HCT116 (cell line): ENCODE data around the gene PCDH10. TPM values are rescaled to one million over a fixed set of nuclear protein-coding genes. Genes with fewer than 3 reads are reported as not detected.

Source experiments
- ATAC-seq: fragments of 200-7000 bp; cut with Tn5 transposase; 2 replicates; pipeline ENCODE4 v1.9.1; 2020; ENCODE audit warnings: mild to moderate bottlenecking, moderate library complexity
- BruUV-seq: library from RNA; stranded (reverse); fragments of 400-500 nt; replicated peaks from 2 replicates; lab custom pipeline; 2021; lab: Mats Ljungman, UMichigan
- CTCF ChIA-PET: fragments of 300-600 bp; sonication (Branson Sonifier 250); formaldehyde crosslinking; loops from one replicate; lab custom pipeline; 2021; ENCODE audit warnings: antibody characterized with exemption; lab: Charles Lee
- POLR2A ChIA-PET: fragments of 300-600, 350-600 bp; sonication (Branson Sonifier 250); formaldehyde crosslinking; loops from one replicate; lab custom pipeline; 2021; ENCODE audit warnings: antibody characterized with exemption; lab: Charles Lee
- RAD21 ChIA-PET, 2 experiments: fragments of 300-600 bp; sonication (Branson Sonifier 250); formaldehyde crosslinking; loops; one replicate each; lab custom pipeline; 2023; ENCODE audit warnings: low total read pairs in 2 of 2; ENCODE audit not compliant: uncharacterized antibody in 2 of 2, unreplicated experiment in 2 of 2, low non-redundant PET in 1 of 2; lab: Charles Lee
- DNase-seq: peaks from one replicate; pipeline ENCODE4 v3.0.0-alpha.2; 2010; ENCODE audit warnings: low read depth, low spot score
- H2AFZ ChIP-seq: fragments of 200-600 bp; shearing (Covaris generic), sonication (generic); 2 replicates; pipeline ENCODE4 v1.6.1; 2017; ENCODE audit warnings: low read depth, mixed run types, mixed read lengths, antibody characterized with exemption, low read length; ENCODE audit not compliant: poor library complexity, severe bottlenecking
- H3K27ac ChIP-seq: 2 replicates; pipeline ENCODE4 v1.5.1; 2012; ENCODE audit warnings: low read depth, low read length
- H3K27me3 ChIP-seq: fragments of 200-600 bp; sonication (generic); 2 replicates; pipeline ENCODE4 v1.6.1; 2016; ENCODE audit warnings: mixed run types, low read length, mixed read lengths; ENCODE audit not compliant: insufficient read depth
- H3K36me3 ChIP-seq, 2 experiments: fragments of 200-500 bp in 1 of 2; fragments of 200-600 bp in 1 of 2; sonication (Bioruptor generic) in 1 of 2; sonication (generic) in 1 of 2; 2 replicates each; pipeline versions ENCODE4 v1.5.1 to v1.6.1; 2014 to 2016; ENCODE audit warnings: low read length in 2 of 2, inconsistent platforms in 1 of 2, mixed read lengths in 1 of 2, mixed run types in 1 of 2; ENCODE audit not compliant: insufficient read depth in 2 of 2, control insufficient read depth in 1 of 2
- H3K4me1 ChIP-seq, 2 experiments: fragments of 200-600 bp in 1 of 2; sonication (generic) in 1 of 2; 2 replicates each; pipeline versions ENCODE4 v1.5.1 to v1.6.1; 2012 to 2017; ENCODE audit warnings: low read length in 2 of 2, inconsistent platforms in 1 of 2, mild to moderate bottlenecking in 1 of 2, mixed read lengths in 1 of 2, mixed run types in 1 of 2, moderate library complexity in 1 of 2; ENCODE audit not compliant: insufficient read depth in 2 of 2, control insufficient read depth in 1 of 2
- H3K4me2 ChIP-seq: fragments of 200-600 bp; sonication (generic); 2 replicates; pipeline ENCODE4 v1.6.1; 2017; ENCODE audit warnings: mixed run types, low read length, mixed read lengths
- H3K4me3 ChIP-seq, 2 experiments: fragments of 200-600 bp in 1 of 2; sonication (generic) in 1 of 2; replicated peaks in 1 of 2; 2 replicates each; pipeline ENCODE4 v1.5.1; 2011 to 2016; ENCODE audit warnings: low read length in 2 of 2, control low read depth in 1 of 2, low read depth in 1 of 2, mild to moderate bottlenecking in 1 of 2, mixed read lengths in 1 of 2, mixed run types in 1 of 2
- H3K79me2 ChIP-seq: fragments of 200-600 bp; sonication (generic); 2 replicates; pipeline ENCODE4 v1.6.1; 2017; ENCODE audit warnings: mild to moderate bottlenecking, mixed run types, low read length, moderate library complexity, mixed read lengths; ENCODE audit not compliant: insufficient read depth
- H3K9ac ChIP-seq: fragments of 200-600 bp; sonication (generic); 2 replicates; pipeline ENCODE4 v1.6.1; 2016; ENCODE audit warnings: low read length, mixed read lengths
- H3K9me2 ChIP-seq: fragments of 200-600 bp; sonication (generic), shearing (Covaris generic); 2 replicates; pipeline ENCODE4 v1.6.1; 2017; ENCODE audit warnings: mixed run types, mild to moderate bottlenecking, moderate library complexity; ENCODE audit not compliant: insufficient read depth
- H3K9me3 ChIP-seq, 2 experiments: fragments of 200-500 bp in 1 of 2; fragments of 200-600 bp in 1 of 2; sonication (Bioruptor generic) in 1 of 2; sonication (generic) in 1 of 2; 2 replicates each; pipeline ENCODE4 v1.6.1; 2014 to 2017; ENCODE audit warnings: low read length in 2 of 2, mixed read lengths in 2 of 2, inconsistent platforms in 1 of 2, low read depth in 1 of 2, mild to moderate bottlenecking in 1 of 2, mixed run types in 1 of 2, moderate library complexity in 1 of 2; ENCODE audit not compliant: control insufficient read depth in 1 of 2, insufficient read depth in 1 of 2
- H4K20me1 ChIP-seq: fragments of 200-600 bp; sonication (generic), shearing (Covaris generic); 2 replicates; pipeline ENCODE4 v1.6.1; 2017; ENCODE audit warnings: mixed run types, mild to moderate bottlenecking, moderate library complexity; ENCODE audit not compliant: insufficient read depth
- CEBPB ChIP-seq: IDR thresholded peaks from 2 replicates; pipeline ENCODE4 v1.6.1; 2012; ENCODE audit warnings: low read depth
- CTCF ChIP-seq, 3 experiments: fragments of 200-600 bp in 1 of 3; sonication (generic) in 1 of 3; IDR thresholded peaks in 2 of 3; conservative IDR thresholded peaks in 1 of 3; 2 replicates each; pipeline ENCODE4 v1.5.1; 2012 to 2017; ENCODE audit warnings: low read depth in 2 of 3, low read length in 2 of 3, antibody characterized with exemption in 1 of 3, borderline replicate concordance in 1 of 3, control low read depth in 1 of 3, mild to moderate bottlenecking in 1 of 3, mixed read lengths in 1 of 3, mixed run types in 1 of 3, moderate library complexity in 1 of 3; ENCODE audit not compliant: insufficient read depth in 1 of 3
- EZH2 ChIP-seq: fragments of 200-600 bp; sonication (generic); IDR thresholded peaks from 2 replicates; pipeline ENCODE4 v1.6.1; 2017; ENCODE audit warnings: antibody characterized with exemption, mixed run types
- EZH2phosphoT487 ChIP-seq: fragments of 200-600 bp; IDR thresholded peaks from 2 replicates; pipeline ENCODE4 v1.6.1; 2018; ENCODE audit warnings: antibody characterized with exemption, borderline replicate concordance
- FOSL1 ChIP-seq: IDR thresholded peaks from 2 replicates; pipeline ENCODE4 v1.6.1; 2012; ENCODE audit warnings: low read depth
- POLR2A ChIP-seq: IDR thresholded peaks from 2 replicates; pipeline ENCODE4 v1.7.0; 2011; ENCODE audit warnings: borderline replicate concordance; ENCODE audit not compliant: insufficient read depth, insufficient read length; ENCODE audit errors: extremely low read depth
- RAD21 ChIP-seq: IDR thresholded peaks from 2 replicates; pipeline ENCODE4 v1.6.1; 2012; ENCODE audit warnings: low read depth, mild to moderate bottlenecking
- SIN3A ChIP-seq: IDR thresholded peaks from 2 replicates; pipeline ENCODE4 v1.6.1; 2012; ENCODE audit warnings: low read depth
- TCF7L2 ChIP-seq: IDR thresholded peaks from 2 replicates; pipeline ENCODE4 v1.7.0; 2011; ENCODE audit warnings: borderline replicate concordance, inconsistent platforms; ENCODE audit not compliant: insufficient read depth, insufficient read length; ENCODE audit errors: extremely low read depth
- YY1 ChIP-seq: IDR thresholded peaks from 2 replicates; pipeline ENCODE4 v1.6.1; 2011; ENCODE audit warnings: low read length, low read depth, moderate library complexity, mild to moderate bottlenecking; ENCODE audit not compliant: insufficient replicate concordance; ENCODE audit errors: extremely low read depth
- ZBTB33 ChIP-seq: IDR thresholded peaks from 2 replicates; pipeline ENCODE4 v1.6.1; 2011; ENCODE audit warnings: mild to moderate bottlenecking, low read length, moderate library complexity; ENCODE audit not compliant: insufficient replicate concordance; ENCODE audit errors: extremely low read depth
- ZFX ChIP-seq: fragments of 450-650 bp; IDR thresholded peaks from 2 replicates; pipeline ENCODE4 v1.6.1; 2017
- intact Hi-C: fragments of 100-400 bp; cut with micrococcal nuclease; formaldehyde crosslinking; loops from 2 replicates; pipeline ENCODE4 v1.10.0; 2022
- total RNA-seq: library from RNA; stranded (reverse); gene quantifications from one replicate; pipeline ENCODE4 v1.2.1, GENCODE V29; 2021; ENCODE audit not compliant: unreplicated experiment
- TF ChIP-seq, protein P1 (sequence below): IDR thresholded peaks from 2 replicates; pipeline ENCODE4 v1.6.1; 2012; ENCODE audit warnings: low read depth

The PCDH10 gene
- total RNA-seq, 1 experiment from 2014 or later = not detected

GRCh38 chr4:133190098-133190497 lies 41.0 kb downstream of the PCDH10 start (continued):
- TF ChIP-seq CTCF (IDR thresholded peaks at IDR 0.05 in 2 of 3, conservative IDR thresholded peaks at IDR 0.05 in 1 of 3; ENCODE audit: borderline replicate concordance in 1 of 3, insufficient read depth in 1 of 3, low read depth in 2 of 3, low read length in 2 of 3) = no peak
- TF ChIP-seq ZBTB33 = no peak
- TF ChIP-seq CEBPB = no peak

DNA sequence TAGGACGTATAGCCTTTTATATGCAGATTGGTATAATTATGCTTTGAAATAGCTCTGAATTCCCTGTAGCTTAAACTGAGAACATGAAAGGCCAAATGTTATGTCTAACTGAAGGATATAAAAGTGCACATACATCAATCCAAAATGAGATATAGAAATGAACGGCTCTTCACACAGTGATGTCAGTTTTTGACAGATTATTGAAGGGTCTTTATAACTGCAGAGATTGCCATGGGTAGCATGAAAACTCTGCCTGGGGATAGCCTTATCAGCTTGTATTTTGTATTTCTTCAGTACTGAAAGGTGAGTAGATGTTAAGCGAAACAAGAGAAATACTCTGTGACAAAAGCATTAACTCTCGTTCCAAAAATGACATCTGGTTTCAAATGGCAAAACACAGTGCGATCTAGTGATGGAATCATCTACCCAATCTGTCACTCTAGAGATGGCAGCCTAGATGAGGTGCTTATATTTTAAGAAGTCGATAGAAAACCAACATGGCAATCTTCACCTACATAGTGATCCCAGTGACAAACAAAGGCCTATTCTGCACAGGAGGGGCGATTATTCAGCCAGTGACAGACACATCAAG lies 59.7 kb downstream of the PCDH10 start:
- Histone ChIP-seq H3K27ac (no peak overlapping the region), H3K79me2 (no peaks in the 10 kb centered on the region), H3K4me2 (no peak overlapping the region), H3K9ac (no peak overlapping the region), H3K36me3 (no peaks in the 10 kb centered on the region), H3K27me3 (no peaks in the 10 kb centered on the region), H3K4me1 (no peaks in the 10 kb centered on the region), H2AFZ (no peak overlapping the region), H3K4me3 (no peak overlapping the region), H3K9me2 (no peaks in the 10 kb centered on the region), H3K9me3 (no peaks in the 10 kb centered on the region), H4K20me1 (no peaks in the 10 kb centered on the region)
- intact Hi-C loops = no loop called here
- no TSS peak for BruUV-seq
- no peak for DNase-seq
- ChIA-PET RAD21 (no interaction called here), POLR2A (no interaction called here), CTCF (no interaction called here)
- ATAC-seq = no peak
- no peak for TF ChIP-seq POLR2A
- TF ChIP-seq TCF7L2 = no peak
- TF ChIP-seq, protein P1, sequence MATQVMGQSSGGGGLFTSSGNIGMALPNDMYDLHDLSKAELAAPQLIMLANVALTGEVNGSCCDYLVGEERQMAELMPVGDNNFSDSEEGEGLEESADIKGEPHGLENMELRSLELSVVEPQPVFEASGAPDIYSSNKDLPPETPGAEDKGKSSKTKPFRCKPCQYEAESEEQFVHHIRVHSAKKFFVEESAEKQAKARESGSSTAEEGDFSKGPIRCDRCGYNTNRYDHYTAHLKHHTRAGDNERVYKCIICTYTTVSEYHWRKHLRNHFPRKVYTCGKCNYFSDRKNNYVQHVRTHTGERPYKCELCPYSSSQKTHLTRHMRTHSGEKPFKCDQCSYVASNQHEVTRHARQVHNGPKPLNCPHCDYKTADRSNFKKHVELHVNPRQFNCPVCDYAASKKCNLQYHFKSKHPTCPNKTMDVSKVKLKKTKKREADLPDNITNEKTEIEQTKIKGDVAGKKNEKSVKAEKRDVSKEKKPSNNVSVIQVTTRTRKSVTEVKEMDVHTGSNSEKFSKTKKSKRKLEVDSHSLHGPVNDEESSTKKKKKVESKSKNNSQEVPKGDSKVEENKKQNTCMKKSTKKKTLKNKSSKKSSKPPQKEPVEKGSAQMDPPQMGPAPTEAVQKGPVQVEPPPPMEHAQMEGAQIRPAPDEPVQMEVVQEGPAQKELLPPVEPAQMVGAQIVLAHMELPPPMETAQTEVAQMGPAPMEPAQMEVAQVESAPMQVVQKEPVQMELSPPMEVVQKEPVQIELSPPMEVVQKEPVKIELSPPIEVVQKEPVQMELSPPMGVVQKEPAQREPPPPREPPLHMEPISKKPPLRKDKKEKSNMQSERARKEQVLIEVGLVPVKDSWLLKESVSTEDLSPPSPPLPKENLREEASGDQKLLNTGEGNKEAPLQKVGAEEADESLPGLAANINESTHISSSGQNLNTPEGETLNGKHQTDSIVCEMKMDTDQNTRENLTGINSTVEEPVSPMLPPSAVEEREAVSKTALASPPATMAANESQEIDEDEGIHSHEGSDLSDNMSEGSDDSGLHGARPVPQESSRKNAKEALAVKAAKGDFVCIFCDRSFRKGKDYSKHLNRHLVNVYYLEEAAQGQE = no peak
- no peak for TF ChIP-seq ZBTB33
- TF ChIP-seq YY1 = no peak
- TF ChIP-seq SIN3A = no peak
- TF ChIP-seq EZH2phosphoT487 = no peak
- TF ChIP-seq CEBPB = no peak
- no peak for TF ChIP-seq RAD21
- no peak for TF ChIP-seq ZFX
- no peak for TF ChIP-seq EZH2
- no peak for TF ChIP-seq FOSL1
